Bronchial epithelial cell (primary cell): Measurements from ENCODE around the gene TRIM71. TPM values are rescaled to one million over a fixed set of nuclear protein-coding genes. Genes with fewer than 3 reads are reported as not detected.

Experiments used
- DNase-seq: peaks from one replicate; pipeline ENCODE4 v3.0.0-alpha.2; 2010; ENCODE audit warnings: low read depth
- FAIRE-seq: peaks from 2 replicates; lab custom pipeline; 2011; peaks lifted over from hg19 to GRCh38; lab: Jason Lieb, UNC
- H3K27me3 ChIP-seq: 2 replicates; pipeline ENCODE4 v1.5.1; 2011; ENCODE audit warnings: low read length; ENCODE audit not compliant: control insufficient read depth, insufficient read depth
- H3K36me3 ChIP-seq: 2 replicates; pipeline ENCODE4 v1.5.1; 2011; ENCODE audit warnings: low read length; ENCODE audit not compliant: control insufficient read depth, insufficient read depth
- H3K4me3 ChIP-seq: 2 replicates; pipeline ENCODE4 v1.5.1; 2011; ENCODE audit warnings: mild to moderate bottlenecking, low read depth, low read length, control low read depth
- CTCF ChIP-seq: IDR thresholded peaks from 2 replicates; pipeline ENCODE4 v1.5.1; 2011; ENCODE audit warnings: mild to moderate bottlenecking, moderate library complexity, low read length, control low read depth, inconsistent platforms; ENCODE audit not compliant: insufficient read depth, severe bottlenecking
- total RNA-seq: library from RNA; depleted of rRNA; stranded (reverse); fragments of >200 nt; gene quantifications from 2 replicates; pipeline ENCODE4 v1.2.1, GENCODE V29; 2014

Gene TRIM71
- total RNA-seq, 1 donor from 2014 or later, result not detected

GRCh38 chr3:32837789-32838188, 20.0 kb downstream of the TRIM71 start:
- Histone ChIP-seq H3K4me3 (no peak overlapping the region), H3K27me3 (no peaks in the 10 kb centered on the region), H3K36me3 (no peaks in the 10 kb centered on the region)
- no peak for TF ChIP-seq CTCF
- no peak for FAIRE-seq
- no peak for DNase-seq

GRCh38 chr3:32839714-32840085, 21.9 kb downstream of the TRIM71 start:
- Histone ChIP-seq H3K4me3 (no peak overlapping the region), H3K27me3 (no peaks in the 10 kb centered on the region), H3K36me3 (no peaks in the 10 kb centered on the region)
- DNase-seq (no peak), FAIRE-seq (no peak)
- no peak for TF ChIP-seq CTCF

- H3K4me3 ChIP-seq, result no peak overlapping the region
- TF ChIP-seq CTCF, result no peak
- no peaks in the 10 kb centered on the region for H3K27me3 ChIP-seq
- FAIRE-seq, result no peak
- DNase-seq, result no peak
- H3K36me3 ChIP-seq, result no peaks in the 10 kb centered on the region
These were observed 22.5 kb downstream of the TRIM71 start for GRCh38 chr3:32840086-32840841.

GRCh38 chr3:32841341-32841740, 23.5 kb downstream of the TRIM71 start:
- FAIRE-seq, result no peak
- Histone ChIP-seq H3K36me3 (no peaks in the 10 kb centered on the region), H3K4me3 (no peak overlapping the region), H3K27me3 (no peaks in the 10 kb centered on the region)
- TF ChIP-seq CTCF, result no peak
- DNase-seq, result no peak

- no peak for TF ChIP-seq CTCF
- H3K4me3 ChIP-seq, result no peak overlapping the region
- H3K36me3 ChIP-seq, result no peaks in the 10 kb centered on the region
- FAIRE-seq (no peak), DNase-seq (peak; percentile 39)
- no peaks in the 10 kb centered on the region for H3K27me3 ChIP-seq
These were observed 24.2 kb downstream of the TRIM71 start for GRCh38 chr3:32841867-32842470.
